Activated T-helper 2 cell treated with anti-CD3 and anti-CD28 coated beads, Interferon-gamma antibody, Interleukin-2, Interleukin-4, amounts not matched to agents 10 μg/mL and 5 μg/mL and 100 μg/mL, durations not matched to agents 14 hours and 24 hours and 36 hours (primary cell): ENCODE measurements around the gene TNPO1. TPM values are rescaled to one million over a fixed set of nuclear protein-coding genes. Genes with fewer than 3 reads are reported as not detected.
A peak's percentile ranks its signal among the peaks of the same experiment; 100 is the strongest.

Experiments used
- DNase-seq: peaks from one replicate; pipeline ENCODE4 v3.0.0; 2021; ENCODE audit warnings: low spot score
- H3K27ac Mint-ChIP-seq: one replicate; pipeline ENCODE4 v1.8.0; 2021; ENCODE audit warnings: mixed read lengths
- H3K27me3 Mint-ChIP-seq: one replicate; pipeline ENCODE4 v1.8.0; 2021; ENCODE audit warnings: low read depth, mixed read lengths
- H3K36me3 Mint-ChIP-seq: one replicate; pipeline ENCODE4 v1.8.0; 2021; ENCODE audit warnings: low read depth, mixed read lengths
- H3K4me1 Mint-ChIP-seq: one replicate; pipeline ENCODE4 v1.8.0; 2021; ENCODE audit warnings: low read depth, mixed read lengths
- H3K4me3 Mint-ChIP-seq: one replicate; pipeline ENCODE4 v1.8.0; 2021; ENCODE audit warnings: low read depth, mild to moderate bottlenecking, moderate library complexity, mixed read lengths
- H3K9me3 Mint-ChIP-seq: one replicate; pipeline ENCODE4 v1.8.0; 2021; ENCODE audit warnings: mixed read lengths
- intact Hi-C: fragments of 100-400 bp; cut with micrococcal nuclease; formaldehyde crosslinking; loops from one replicate; pipeline ENCODE4 v1.15.1; 2023
- total RNA-seq: library from RNA; stranded (reverse); gene quantifications from 2 replicates; pipeline ENCODE4 v1.2.3, GENCODE V29; 2022

TNPO1 gene
- total RNA-seq, 1 donor from 2014 or later, result 112 TPM

GRCh38 chr5:72882989-72883388 lies 66.5 kb downstream of the TNPO1 start:
- no peak overlapping the region for H3K27ac Mint-ChIP-seq
- H3K9me3 Mint-ChIP-seq, result no peaks in the 10 kb centered on the region
- no peak overlapping the region for H3K4me3 Mint-ChIP-seq
- H3K27me3 Mint-ChIP-seq, result no peaks in the 10 kb centered on the region
- intact Hi-C loops, result no loop called here
- H3K4me1 Mint-ChIP-seq, result peaks cover 13% of the 10 kb centered on the region
- DNase-seq, result no peak
- peaks cover 80% of the 10 kb centered on the region for H3K36me3 Mint-ChIP-seq

- intact Hi-C loops, result no loop called here
Observed at GRCh38 chr5:72883850-72884249, 67.4 kb downstream of the TNPO1 start.

GRCh38 chr5:72884892-72885291 lies 68.4 kb downstream of the TNPO1 start:
- intact Hi-C loops, result no loop called here
- Mint-ChIP-seq H3K27ac (no peak overlapping the region), H3K9me3 (no peaks in the 10 kb centered on the region), H3K4me1 (peaks cover 9% of the 10 kb centered on the region), H3K4me3 (no peak overlapping the region), H3K36me3 (peaks cover 81% of the 10 kb centered on the region), H3K27me3 (no peaks in the 10 kb centered on the region)
- no peak for DNase-seq

More at GRCh38 chr5:72883850-72884249, 67.4 kb downstream of the TNPO1 start:
- H3K4me3 Mint-ChIP-seq, result no peak overlapping the region
- peaks cover 13% of the 10 kb centered on the region for H3K4me1 Mint-ChIP-seq
- no peak for DNase-seq
- peaks cover 79% of the 10 kb centered on the region for H3K36me3 Mint-ChIP-seq
- no peaks in the 10 kb centered on the region for H3K9me3 Mint-ChIP-seq
- H3K27ac Mint-ChIP-seq, result no peak overlapping the region
- no peaks in the 10 kb centered on the region for H3K27me3 Mint-ChIP-seq

- intact Hi-C loops, result no loop called here
- Mint-ChIP-seq H3K4me1 (peaks cover 8% of the 10 kb centered on the region), H3K27ac (no peak overlapping the region), H3K36me3 (peaks cover 83% of the 10 kb centered on the region), H3K4me3 (no peak overlapping the region), H3K9me3 (no peaks in the 10 kb centered on the region), H3K27me3 (no peaks in the 10 kb centered on the region)
- no peak for DNase-seq
Observed at GRCh38 chr5:72885824-72886223, 69.4 kb downstream of the TNPO1 start.

- Mint-ChIP-seq H3K9me3 (no peaks in the 10 kb centered on the region), H3K4me3 (no peak overlapping the region), H3K27ac (no peak overlapping the region), H3K27me3 (no peaks in the 10 kb centered on the region), H3K36me3 (peaks cover 82% of the 10 kb centered on the region), H3K4me1 (peaks cover 2% of the 10 kb centered on the region)
- intact Hi-C loops, result no loop called here
- no peak for DNase-seq
Observed at GRCh38 chr5:72888595-72888994, 72.1 kb downstream of the TNPO1 start.

GRCh38 chr5:72889324-72889723 lies 72.9 kb downstream of the TNPO1 start:
- intact Hi-C loops, result no loop called here
- no peak for DNase-seq

GRCh38 chr5:72892846-72893245 lies 76.4 kb downstream of the TNPO1 start:
- Mint-ChIP-seq H3K27ac (no peak overlapping the region), H3K4me1 (peaks cover 12% of the 10 kb centered on the region), H3K9me3 (no peaks in the 10 kb centered on the region)

More at GRCh38 chr5:72889324-72889723, 72.9 kb downstream of the TNPO1 start:
- no peak overlapping the region for H3K27ac Mint-ChIP-seq
- peaks cover 88% of the 10 kb centered on the region for H3K36me3 Mint-ChIP-seq
- H3K4me3 Mint-ChIP-seq, result no peak overlapping the region
- no peaks in the 10 kb centered on the region for H3K9me3 Mint-ChIP-seq
- H3K4me1 Mint-ChIP-seq, result peaks cover 2% of the 10 kb centered on the region
- no peaks in the 10 kb centered on the region for H3K27me3 Mint-ChIP-seq

GRCh38 chr5:72895758-72896157 lies 79.3 kb downstream of the TNPO1 start:
- Mint-ChIP-seq H3K36me3 (peaks cover 65% of the 10 kb centered on the region), H3K4me3 (no peak overlapping the region), H3K4me1 (peaks cover 12% of the 10 kb centered on the region), H3K9me3 (no peaks in the 10 kb centered on the region), H3K27me3 (no peaks in the 10 kb centered on the region), H3K27ac (peak overlapping the region; percentile 78)
- DNase-seq, result no peak
- intact Hi-C loops, result loop anchor here (5.0 kb wide), 1 partner anchor 48 kb away; no protein-coding TSS in a partner anchor

More at GRCh38 chr5:72892846-72893245, 76.4 kb downstream of the TNPO1 start:
- no peak for DNase-seq
- Mint-ChIP-seq H3K36me3 (peaks cover 72% of the 10 kb centered on the region), H3K27me3 (no peaks in the 10 kb centered on the region), H3K4me3 (no peak overlapping the region)
- intact Hi-C loops, result no loop called here

GRCh38 chr5:72906806-72907205 lies 90.3 kb downstream of the TNPO1 start:
- H3K27ac Mint-ChIP-seq, result no peak overlapping the region
- H3K27me3 Mint-ChIP-seq, result no peaks in the 10 kb centered on the region
- intact Hi-C loops, result no loop called here
- DNase-seq, result no peak
- no peaks in the 10 kb centered on the region for H3K9me3 Mint-ChIP-seq
- no peak overlapping the region for H3K4me3 Mint-ChIP-seq
- peaks cover 72% of the 10 kb centered on the region for H3K36me3 Mint-ChIP-seq
- no peaks in the 10 kb centered on the region for H3K4me1 Mint-ChIP-seq

GRCh38 chr5:72908664-72909063 lies 92.2 kb downstream of the TNPO1 start:
- Mint-ChIP-seq H3K36me3 (peaks cover 56% of the 10 kb centered on the region), H3K9me3 (no peaks in the 10 kb centered on the region), H3K4me1 (no peaks in the 10 kb centered on the region), H3K4me3 (no peak overlapping the region), H3K27ac (no peak overlapping the region), H3K27me3 (no peaks in the 10 kb centered on the region)
- intact Hi-C loops, result no loop called here
- no peak for DNase-seq

GRCh38 chr5:72917371-72917776 lies 100.9 kb downstream of the TNPO1 start:
- H3K27ac Mint-ChIP-seq, result no peak overlapping the region
- H3K4me1 Mint-ChIP-seq, result no peaks in the 10 kb centered on the region
- H3K9me3 Mint-ChIP-seq, result no peaks in the 10 kb centered on the region
- H3K27me3 Mint-ChIP-seq, result no peaks in the 10 kb centered on the region
- intact Hi-C loops, result no loop called here
- no peak for DNase-seq
- no peak overlapping the region for H3K4me3 Mint-ChIP-seq
- H3K36me3 Mint-ChIP-seq, result no peaks in the 10 kb centered on the region

- intact Hi-C loops, result no loop called here
- H3K36me3 Mint-ChIP-seq, result no peaks in the 10 kb centered on the region
- no peak overlapping the region for H3K4me3 Mint-ChIP-seq
- H3K4me1 Mint-ChIP-seq, result no peaks in the 10 kb centered on the region
- no peaks in the 10 kb centered on the region for H3K9me3 Mint-ChIP-seq
- no peak for DNase-seq
- H3K27ac Mint-ChIP-seq, result no peak overlapping the region
- H3K27me3 Mint-ChIP-seq, result peaks cover 2% of the 10 kb centered on the region
Observed at GRCh38 chr5:72920690-72921502, 104.4 kb downstream of the TNPO1 start.

GRCh38 chr5:72921886-72922285 lies 105.4 kb downstream of the TNPO1 start:
- no peak for DNase-seq
- H3K4me3 Mint-ChIP-seq, result no peak overlapping the region
- no peak overlapping the region for H3K27ac Mint-ChIP-seq
- no peaks in the 10 kb centered on the region for H3K9me3 Mint-ChIP-seq
- intact Hi-C loops, result no loop called here
- H3K4me1 Mint-ChIP-seq, result no peaks in the 10 kb centered on the region
- H3K27me3 Mint-ChIP-seq, result peaks cover 2% of the 10 kb centered on the region
- no peaks in the 10 kb centered on the region for H3K36me3 Mint-ChIP-seq
